Activated naive CD8-positive, alpha-beta T cell treated with anti-CD3 and anti-CD28 coated beads, Interleukin-2, amount 10 ng/mL, durations not matched to agents 7 days and 5 days (primary cell): ENCODE results near the gene PDE3A. TPM values are rescaled to one million over a fixed set of nuclear protein-coding genes. Genes with fewer than 3 reads are reported as not detected.

ENCODE experiments used
- ATAC-seq: fragments of 150-1000 bp; cut with Tn5 transposase; one replicate; pipeline ENCODE4 v1.10.0; 2021; ENCODE audit warnings: low read depth, moderate library complexity
- POLR2A ChIA-PET: fragments of 350-600 bp; sonication (Branson Sonifier 250); formaldehyde crosslinking; loops from one replicate; lab custom pipeline; 2021; ENCODE audit warnings: antibody characterized with exemption; lab: Charles Lee
- DNase-seq: peaks from one replicate; pipeline ENCODE4 v3.0.0; 2021
- H3K27ac Mint-ChIP-seq: one replicate; pipeline ENCODE4 v1.8.0; 2022; ENCODE audit warnings: mild to moderate bottlenecking, mixed read lengths
- H3K27me3 Mint-ChIP-seq: one replicate; pipeline ENCODE4 v1.8.0; 2022; ENCODE audit warnings: mild to moderate bottlenecking, moderate library complexity, mixed read lengths
- H3K36me3 Mint-ChIP-seq: one replicate; pipeline ENCODE4 v1.8.0; 2021; ENCODE audit warnings: mild to moderate bottlenecking, mixed read lengths
- H3K4me1 Mint-ChIP-seq: one replicate; pipeline ENCODE4 v1.8.0; 2021; ENCODE audit warnings: mixed read lengths
- H3K4me3 Mint-ChIP-seq: one replicate; pipeline ENCODE4 v1.8.0; 2022; ENCODE audit warnings: mild to moderate bottlenecking, moderate library complexity, mixed read lengths
- H3K9me3 Mint-ChIP-seq: one replicate; pipeline ENCODE4 v1.8.0; 2021; ENCODE audit warnings: mixed read lengths
- total RNA-seq, 2 experiments: library from RNA; stranded (reverse); gene quantifications; one replicate each; pipeline ENCODE4 v1.2.3, GENCODE V29; 2021

Gene PDE3A
- total RNA-seq, 2 experiments from 2014 or later = not detected

DNA sequence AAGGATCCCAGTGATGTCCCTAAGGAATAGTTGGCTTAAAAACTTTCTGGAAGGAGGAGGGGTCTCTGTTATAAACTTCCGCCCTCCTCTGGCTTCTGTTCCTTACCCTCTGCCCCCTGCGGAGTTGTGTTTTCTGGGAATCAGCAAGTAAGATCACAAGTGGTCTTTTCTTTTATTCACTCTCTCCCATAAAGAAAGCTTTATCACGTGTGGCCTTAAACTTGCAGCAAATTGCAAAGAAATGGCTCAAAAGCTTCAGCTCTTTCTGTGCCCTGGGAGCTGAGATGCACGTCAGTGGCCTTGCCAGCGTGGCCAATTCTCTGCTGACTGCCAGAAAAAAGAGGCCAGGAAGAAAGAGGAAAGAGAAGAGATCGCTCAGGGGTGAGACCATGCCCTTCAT, 326.9 kb downstream of the PDE3A start, which contains the start of gene SLCO1C1:
TSS of gene SLCO1C1 (plus strand) at position 101 of the 400 bp plus-strand sequence. CDS start 4,245 bp downstream, outside the sequence.
- Mint-ChIP-seq H3K27ac (no peak within 1 kb of the TSS), H3K4me3 (no peak within 1 kb of the TSS), H3K36me3 (no peaks in the 10 kb centered on the region), H3K9me3 (no peaks in the 10 kb centered on the region), H3K27me3 (peaks cover 2% of the 10 kb centered on the region), H3K4me1 (no peaks in the 10 kb centered on the region)
- no peak for DNase-seq
- no peak for ATAC-seq
- POLR2A ChIA-PET = no interaction called here

DNA sequence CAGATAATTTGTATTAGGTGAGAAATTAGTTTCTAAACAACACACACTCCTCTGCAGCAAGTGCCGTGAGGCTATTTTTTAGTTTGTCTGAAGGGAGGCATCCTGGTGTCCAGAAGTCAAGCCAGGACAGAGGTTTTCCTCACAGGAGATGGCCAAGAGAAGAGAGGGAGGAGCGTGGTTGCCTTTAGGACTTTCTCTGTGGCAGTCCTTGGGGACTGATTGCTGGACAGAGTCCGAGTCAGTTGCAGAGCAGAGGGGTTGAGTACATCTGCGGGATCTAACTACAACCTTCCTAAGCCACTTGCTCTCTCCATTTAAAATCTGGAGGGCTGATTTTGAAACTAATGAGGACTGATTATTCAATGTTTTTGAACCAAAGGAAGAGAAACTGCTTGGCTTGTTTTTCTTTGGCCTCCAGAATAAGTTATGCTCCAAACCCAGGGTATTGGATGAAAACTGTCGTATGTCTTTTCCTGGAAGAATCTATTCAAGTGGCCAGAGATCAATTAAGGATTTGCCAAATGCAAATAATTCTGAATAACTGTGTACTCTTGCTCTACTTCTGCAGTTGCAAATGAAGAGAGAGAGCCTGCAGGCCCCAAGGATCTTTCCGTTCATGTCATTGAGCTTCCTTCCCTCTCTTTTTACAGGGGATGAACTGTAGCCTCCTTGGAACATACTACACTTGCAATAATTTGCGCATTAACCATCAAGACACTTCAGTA, 328.0 kb downstream of the PDE3A start:
- ATAC-seq (no peak), DNase-seq (no peak)
- H3K4me1 Mint-ChIP-seq = no peaks in the 10 kb centered on the region
- H3K36me3 Mint-ChIP-seq = no peaks in the 10 kb centered on the region
- H3K27ac Mint-ChIP-seq = no peak overlapping the region
- no peaks in the 10 kb centered on the region for H3K9me3 Mint-ChIP-seq
- no peak overlapping the region for H3K4me3 Mint-ChIP-seq
- H3K27me3 Mint-ChIP-seq = peaks cover 2% of the 10 kb centered on the region
- POLR2A ChIA-PET = no interaction called here

DNA sequence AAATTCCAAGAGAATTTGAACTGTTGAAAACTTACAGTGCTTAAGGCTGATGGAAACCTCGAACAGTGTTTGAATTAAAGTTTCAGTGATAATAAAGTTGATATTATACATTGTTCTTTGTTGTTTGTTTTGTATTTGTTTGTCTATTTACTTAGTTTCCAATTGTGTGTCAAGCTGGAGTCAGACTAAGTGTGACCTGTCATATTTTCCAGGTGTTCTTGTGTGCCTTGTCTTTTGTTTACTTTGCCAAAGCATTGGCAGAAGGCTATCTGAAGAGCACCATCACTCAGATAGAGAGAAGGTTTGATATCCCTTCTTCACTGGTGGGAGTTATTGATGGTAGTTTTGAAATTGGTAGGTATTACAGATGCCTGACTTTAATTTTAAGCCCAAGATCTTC, 332.8 kb downstream of the PDE3A start:
- Mint-ChIP-seq H3K4me3 (no peak overlapping the region), H3K9me3 (no peaks in the 10 kb centered on the region), H3K27me3 (peaks cover 2% of the 10 kb centered on the region), H3K4me1 (no peaks in the 10 kb centered on the region), H3K36me3 (no peaks in the 10 kb centered on the region), H3K27ac (no peak overlapping the region)
- no peak for DNase-seq
- POLR2A ChIA-PET = no interaction called here
- no peak for ATAC-seq

DNA sequence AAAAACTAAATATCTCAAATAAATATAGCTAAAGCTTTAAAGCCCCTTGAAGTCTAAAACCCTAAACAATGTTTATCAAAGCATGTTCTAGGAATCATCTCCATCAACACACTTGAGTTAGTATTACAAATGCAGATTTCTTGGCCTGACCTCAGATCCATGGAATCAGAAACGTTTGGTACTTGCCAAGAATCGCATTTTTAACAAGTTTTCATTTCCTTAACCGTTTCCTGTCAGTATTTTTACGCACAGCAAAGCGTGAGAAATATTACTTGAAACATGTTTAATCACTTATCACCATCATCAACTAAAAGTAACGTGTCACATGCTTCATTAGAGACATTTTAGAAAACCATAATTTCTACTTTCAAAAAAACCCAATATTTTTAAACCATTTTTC, 336.5 kb downstream of the PDE3A start:
- no peaks in the 10 kb centered on the region for H3K4me1 Mint-ChIP-seq
- no peaks in the 10 kb centered on the region for H3K36me3 Mint-ChIP-seq
- POLR2A ChIA-PET = no interaction called here
- no peak overlapping the region for H3K4me3 Mint-ChIP-seq
- H3K27ac Mint-ChIP-seq = no peak overlapping the region
- H3K9me3 Mint-ChIP-seq = no peaks in the 10 kb centered on the region
- H3K27me3 Mint-ChIP-seq = peaks cover under 1% of the 10 kb centered on the region
- DNase-seq (no peak), ATAC-seq (no peak)

DNA sequence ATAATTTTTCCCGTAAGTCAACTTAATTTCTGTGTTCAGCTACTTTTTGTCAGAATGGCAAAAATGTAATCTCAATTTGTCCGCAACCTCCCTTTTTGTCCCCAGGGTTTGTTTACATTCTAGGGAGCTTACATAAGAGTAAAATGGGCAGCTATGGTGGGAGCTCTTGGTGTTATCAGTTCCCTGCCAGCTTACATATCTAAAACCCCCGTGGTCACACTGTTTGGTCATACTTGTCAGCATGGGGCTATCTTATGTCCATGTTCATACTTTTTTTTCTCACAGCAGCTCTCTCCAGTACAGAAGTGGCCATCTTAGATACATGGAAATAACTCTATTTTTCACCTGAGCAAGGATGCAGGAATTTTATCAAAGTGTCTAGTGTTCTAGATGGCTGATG, 343.5 kb downstream of the PDE3A start:
- Mint-ChIP-seq H3K36me3 (no peaks in the 10 kb centered on the region), H3K4me1 (no peaks in the 10 kb centered on the region), H3K27ac (no peak overlapping the region), H3K9me3 (peaks cover 2% of the 10 kb centered on the region), H3K4me3 (no peak overlapping the region), H3K27me3 (no peaks in the 10 kb centered on the region)
- ATAC-seq (no peak), DNase-seq (no peak)
- POLR2A ChIA-PET = no interaction called here

DNA sequence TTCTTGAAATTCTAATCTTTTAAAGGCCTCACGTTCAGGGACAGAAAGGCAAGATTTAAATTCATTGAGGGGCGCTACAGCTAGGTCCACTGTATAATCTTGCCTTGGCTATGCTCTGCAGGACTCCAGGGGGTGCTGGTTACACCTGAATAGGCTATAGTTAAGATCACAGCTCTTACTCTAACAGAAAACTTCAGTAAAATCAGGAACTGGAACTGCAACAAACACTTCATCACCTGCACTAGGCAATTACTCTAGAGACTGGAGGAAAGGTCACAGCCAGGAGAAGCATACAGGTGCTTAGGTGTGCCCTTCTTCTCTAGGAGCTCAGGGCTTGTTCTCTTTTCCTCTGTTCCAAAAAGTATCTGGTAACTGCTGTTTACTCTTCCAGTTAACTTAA, 347.7 kb downstream of the PDE3A start:
- Mint-ChIP-seq H3K36me3 (no peaks in the 10 kb centered on the region), H3K27ac (no peak overlapping the region), H3K4me3 (no peak overlapping the region), H3K27me3 (no peaks in the 10 kb centered on the region), H3K4me1 (no peaks in the 10 kb centered on the region), H3K9me3 (peaks cover 2% of the 10 kb centered on the region)
- POLR2A ChIA-PET = no interaction called here
- ATAC-seq (no peak), DNase-seq (no peak)

DNA sequence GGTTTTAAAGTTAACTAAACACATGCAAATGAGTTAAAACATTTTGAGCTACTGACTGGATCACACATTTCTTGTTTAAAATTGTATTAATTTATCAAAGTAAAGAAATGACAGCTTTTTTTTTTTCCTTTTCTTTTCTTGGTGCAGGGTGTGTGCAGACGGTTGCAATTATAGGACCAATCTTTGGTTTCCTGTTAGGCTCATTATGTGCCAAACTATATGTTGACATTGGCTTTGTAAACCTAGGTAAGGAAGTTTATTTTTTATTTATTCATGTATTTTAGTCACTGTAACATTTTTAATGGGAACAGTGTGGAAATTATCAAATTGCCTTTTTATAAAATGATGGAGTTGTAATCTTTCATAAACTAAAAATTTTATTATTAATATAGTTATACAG, 348.6 kb downstream of the PDE3A start:
- Mint-ChIP-seq H3K27me3 (no peaks in the 10 kb centered on the region), H3K4me1 (no peaks in the 10 kb centered on the region), H3K27ac (no peak overlapping the region), H3K9me3 (peaks cover 2% of the 10 kb centered on the region), H3K36me3 (no peaks in the 10 kb centered on the region), H3K4me3 (no peak overlapping the region)
- no peak for ATAC-seq
- DNase-seq = no peak
- POLR2A ChIA-PET = no interaction called here

DNA sequence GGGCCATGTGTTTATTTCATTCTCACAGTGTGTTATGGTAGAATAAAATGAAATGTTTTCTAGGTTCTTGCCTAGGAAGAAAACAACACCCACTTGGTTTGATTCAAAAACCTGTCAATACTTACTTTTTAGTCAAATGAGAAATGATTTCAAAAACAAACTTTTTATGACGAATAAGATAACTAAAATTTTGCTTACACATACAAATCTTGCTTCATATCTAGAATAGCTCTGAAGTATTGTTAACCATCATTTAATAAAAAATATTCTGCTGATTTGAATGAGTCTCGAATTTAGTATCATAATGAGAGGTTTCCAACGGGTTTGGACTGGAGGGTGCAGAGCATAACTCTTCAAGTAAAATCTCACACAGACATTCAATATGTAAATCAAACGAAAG, 350.0 kb downstream of the PDE3A start:
- peaks cover 2% of the 10 kb centered on the region for H3K9me3 Mint-ChIP-seq
- H3K27ac Mint-ChIP-seq = no peak overlapping the region
- POLR2A ChIA-PET = no interaction called here
- DNase-seq = no peak
- H3K36me3 Mint-ChIP-seq = no peaks in the 10 kb centered on the region
- H3K4me3 Mint-ChIP-seq = no peak overlapping the region
- H3K4me1 Mint-ChIP-seq = no peaks in the 10 kb centered on the region
- no peaks in the 10 kb centered on the region for H3K27me3 Mint-ChIP-seq
- no peak for ATAC-seq

DNA sequence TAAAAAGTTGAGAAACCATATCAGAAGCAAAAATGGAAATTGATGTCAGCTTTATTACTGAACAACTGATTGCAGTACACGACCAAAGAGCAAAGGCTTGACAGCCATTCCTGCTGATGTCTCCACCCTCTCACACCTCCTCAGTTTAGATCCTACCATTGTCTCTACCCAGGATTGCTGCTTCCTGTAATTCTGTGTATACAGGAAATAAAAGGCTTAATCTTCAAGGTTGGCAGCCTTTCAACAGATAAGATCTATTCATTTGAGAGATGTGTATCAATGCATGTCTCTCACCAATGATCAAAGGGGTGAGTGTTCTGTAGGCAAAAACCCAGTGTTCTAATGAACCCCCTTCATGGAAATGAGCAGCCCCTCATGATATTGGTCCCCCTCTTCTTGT, 353.8 kb downstream of the PDE3A start:
- Mint-ChIP-seq H3K9me3 (no peaks in the 10 kb centered on the region), H3K4me3 (no peak overlapping the region), H3K36me3 (no peaks in the 10 kb centered on the region)

DNA sequence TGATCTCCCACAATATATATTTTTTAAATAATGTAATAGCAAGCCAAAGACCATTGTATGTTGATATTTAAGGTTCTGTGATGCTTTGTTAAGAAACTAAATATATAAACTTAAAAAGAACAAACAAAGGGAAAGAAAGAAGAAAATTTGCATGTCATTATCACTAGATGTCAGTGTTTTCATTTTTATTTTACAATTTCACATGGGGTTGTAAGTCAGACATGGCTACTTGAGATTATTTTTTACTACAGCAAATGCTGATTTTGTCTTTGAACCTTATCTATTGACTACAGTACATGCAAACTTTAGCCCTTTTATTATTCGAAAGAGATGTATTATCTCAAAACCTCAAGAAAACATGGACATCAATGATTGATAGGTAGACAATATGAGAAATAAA, 362.9 kb downstream of the PDE3A start:
- DNase-seq (no peak), ATAC-seq (no peak)
- Mint-ChIP-seq H3K36me3 (no peaks in the 10 kb centered on the region), H3K9me3 (no peaks in the 10 kb centered on the region), H3K27me3 (no peaks in the 10 kb centered on the region), H3K4me3 (no peak overlapping the region), H3K27ac (no peak overlapping the region), H3K4me1 (no peaks in the 10 kb centered on the region)
- POLR2A ChIA-PET = no interaction called here

More for the DNA sequence above, 353.8 kb downstream of the PDE3A start:
- H3K4me1 Mint-ChIP-seq = no peaks in the 10 kb centered on the region
- no peaks in the 10 kb centered on the region for H3K27me3 Mint-ChIP-seq
- POLR2A ChIA-PET = no interaction called here
- ATAC-seq (no peak), DNase-seq (no peak)
- H3K27ac Mint-ChIP-seq = no peak overlapping the region
